GM18502 (cell line): Measurements from ENCODE around the gene ZBTB25.

Experiments used
- ATAC-seq: cut with Tn5 transposase; IDR thresholded peaks from one replicate; pipeline ENCODE4 v1.9.1; 2021; ENCODE audit warnings: mild to moderate bottlenecking; ENCODE audit not compliant: unreplicated experiment, poor library complexity

ZBTB25 gene

GRCh38 chr14:64407329-64407728, 96.3 kb downstream of the ZBTB25 start:
- no peak for ATAC-seq

GRCh38 chr14:64405295-64405694, 98.3 kb downstream of the ZBTB25 start:
- ATAC-seq, result no peak

DNA sequence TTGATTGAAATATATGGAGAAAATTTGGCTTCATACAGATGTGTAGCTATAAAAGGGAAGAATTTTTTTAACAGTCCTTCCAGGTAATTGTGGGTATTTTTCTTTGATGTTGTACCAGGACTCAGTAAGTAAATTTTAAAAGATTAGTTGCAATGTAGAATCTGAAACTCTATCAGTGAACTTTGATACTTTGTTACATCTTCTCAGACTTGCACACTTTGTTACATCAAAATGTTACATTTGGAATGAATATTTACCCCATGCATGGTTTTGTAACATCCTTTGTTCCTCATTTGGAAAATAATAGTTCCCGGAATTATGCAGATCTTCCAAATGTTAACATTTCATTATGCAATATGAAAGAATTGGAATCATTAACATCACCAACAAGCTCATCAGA, 101.7 kb downstream of the ZBTB25 start:
- no peak for ATAC-seq

DNA sequence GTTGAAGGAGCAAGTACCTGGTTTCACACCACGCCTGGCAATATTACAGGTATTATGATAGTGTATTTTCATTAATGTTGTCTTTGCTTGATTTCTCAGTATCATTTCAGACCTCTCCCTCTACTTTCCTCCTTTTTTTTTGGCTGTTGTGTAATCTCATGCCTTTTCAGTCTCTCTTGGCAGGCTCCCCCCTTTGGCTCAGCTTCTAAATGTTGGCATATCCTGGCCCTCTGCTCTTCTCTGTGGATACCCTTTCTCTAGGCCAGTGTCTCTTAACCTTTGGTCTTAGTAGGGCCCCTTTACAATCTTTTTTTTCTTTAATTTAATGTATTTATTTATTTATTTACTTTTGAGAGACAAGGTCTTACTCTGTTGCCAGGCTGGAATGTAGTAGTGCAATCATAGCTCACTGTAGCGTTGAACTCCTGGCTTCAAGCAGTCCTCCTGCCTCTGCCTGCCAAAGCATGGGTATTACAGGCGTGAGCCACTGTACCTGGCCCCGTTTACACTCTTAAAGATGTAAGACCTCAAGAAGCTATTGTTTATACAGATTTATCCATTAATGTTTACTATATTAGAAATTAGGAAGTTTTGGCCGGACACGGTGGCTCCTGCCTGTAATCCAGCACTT, 102.7 kb downstream of the ZBTB25 start:
- ATAC-seq, result no peak
